Measurements from ENCODE around the gene FUT2.

Gene FUT2

GRCh38 chr19:48661711-48662090 lies 34.1 kb upstream of the FUT2 start:
- H3K4me3 ChIP-seq (ENCODE audit: low read depth, low read length, poor library complexity, severe bottlenecking): no peak overlapping the region
- H3K4me1 ChIP-seq (ENCODE audit: insufficient read depth, low read length, severe bottlenecking): no peaks in the 10 kb centered on the region
- no peak overlapping the region for H3K4me2 ChIP-seq (ENCODE audit: low read length)
- no peaks in the 10 kb centered on the region for H3K79me2 ChIP-seq (ENCODE audit: insufficient read depth, low read length)
- H3K9me3 ChIP-seq (ENCODE audit: low read length): no peaks in the 10 kb centered on the region
- no peaks in the 10 kb centered on the region for H3K36me3 ChIP-seq (ENCODE audit: insufficient read depth, low read length)
- H3K27me3 ChIP-seq (ENCODE audit: insufficient read depth, low read length): no peaks in the 10 kb centered on the region
- no peak overlapping the region for H3K9ac ChIP-seq (ENCODE audit: low read length)
- H2AFZ ChIP-seq (ENCODE audit: low read length): no peak overlapping the region
- H3F3A ChIP-seq (ENCODE audit: insufficient read depth, low read length): no peaks in the 10 kb centered on the region
- no peaks in the 10 kb centered on the region for H4K20me1 ChIP-seq (ENCODE audit: insufficient read depth, low read length)
- H3K27ac ChIP-seq (ENCODE audit: low read depth, low read length, poor library complexity, severe bottlenecking): no peak overlapping the region
- H3K9me2 ChIP-seq (ENCODE audit: low read depth, low read length): no peaks in the 10 kb centered on the region
- TF ChIP-seq EZH2 (IDR thresholded peaks at IDR 0.05; ENCODE audit: borderline replicate concordance, low read length): no peak
- no peak for TF ChIP-seq CTCF (IDR thresholded peaks at IDR 0.05; ENCODE audit: low read length)

- H3K4me1 ChIP-seq (ENCODE audit: insufficient read depth, low read length, severe bottlenecking): no peaks in the 10 kb centered on the region
- H3K27me3 ChIP-seq (ENCODE audit: insufficient read depth, low read length): no peaks in the 10 kb centered on the region
- no peaks in the 10 kb centered on the region for H3F3A ChIP-seq (ENCODE audit: insufficient read depth, low read length)
- H3K79me2 ChIP-seq (ENCODE audit: insufficient read depth, low read length): no peaks in the 10 kb centered on the region
- no peaks in the 10 kb centered on the region for H3K9me2 ChIP-seq (ENCODE audit: low read depth, low read length)
- no peaks in the 10 kb centered on the region for H3K36me3 ChIP-seq (ENCODE audit: insufficient read depth, low read length)
- TF ChIP-seq EZH2 (IDR thresholded peaks at IDR 0.05; ENCODE audit: borderline replicate concordance, low read length): no peak
- TF ChIP-seq CTCF (IDR thresholded peaks at IDR 0.05; ENCODE audit: low read length): no peak
- no peak overlapping the region for H3K27ac ChIP-seq (ENCODE audit: low read depth, low read length, poor library complexity, severe bottlenecking)
- no peak overlapping the region for H3K4me2 ChIP-seq (ENCODE audit: low read length)
- no peaks in the 10 kb centered on the region for H4K20me1 ChIP-seq (ENCODE audit: insufficient read depth, low read length)
- H3K9ac ChIP-seq (ENCODE audit: low read length): no peak overlapping the region
- no peak overlapping the region for H2AFZ ChIP-seq (ENCODE audit: low read length)
- no peak overlapping the region for H3K4me3 ChIP-seq (ENCODE audit: low read depth, low read length, poor library complexity, severe bottlenecking)
- H3K9me3 ChIP-seq (ENCODE audit: low read length): no peaks in the 10 kb centered on the region
Observed at GRCh38 chr19:48663667-48664066, 32.1 kb upstream of the FUT2 start.

- no peak overlapping the region for H3K4me2 ChIP-seq (ENCODE audit: low read length)
- no peak overlapping the region for H3K9ac ChIP-seq (ENCODE audit: low read length)
- no peaks in the 10 kb centered on the region for H3K4me1 ChIP-seq (ENCODE audit: insufficient read depth, low read length, severe bottlenecking)
- H3K4me3 ChIP-seq (ENCODE audit: low read depth, low read length, poor library complexity, severe bottlenecking): no peak overlapping the region
- H2AFZ ChIP-seq (ENCODE audit: low read length): no peak overlapping the region
- H4K20me1 ChIP-seq (ENCODE audit: insufficient read depth, low read length): no peaks in the 10 kb centered on the region
- no peaks in the 10 kb centered on the region for H3K9me3 ChIP-seq (ENCODE audit: low read length)
- H3K9me2 ChIP-seq (ENCODE audit: low read depth, low read length): no peaks in the 10 kb centered on the region
- no peaks in the 10 kb centered on the region for H3K36me3 ChIP-seq (ENCODE audit: insufficient read depth, low read length)
- TF ChIP-seq EZH2 (IDR thresholded peaks at IDR 0.05; ENCODE audit: borderline replicate concordance, low read length) (no peak), CTCF (IDR thresholded peaks at IDR 0.05; ENCODE audit: low read length) (no peak)
- H3K27me3 ChIP-seq (ENCODE audit: insufficient read depth, low read length): no peaks in the 10 kb centered on the region
- no peaks in the 10 kb centered on the region for H3K79me2 ChIP-seq (ENCODE audit: insufficient read depth, low read length)
- H3K27ac ChIP-seq (ENCODE audit: low read depth, low read length, poor library complexity, severe bottlenecking): no peak overlapping the region
- no peaks in the 10 kb centered on the region for H3F3A ChIP-seq (ENCODE audit: insufficient read depth, low read length)
Observed at GRCh38 chr19:48664476-48664875, 31.3 kb upstream of the FUT2 start.

Data from OCI-LY1 (cell line).